K562 (cell line): Measurements from ENCODE around the gene NECTIN4. TPM values are rescaled to one million over a fixed set of nuclear protein-coding genes. Genes with fewer than 3 reads are reported as not detected.

Source experiments
- ATAC-seq: fragments of 200-7000 bp; cut with Tn5 transposase; 3 replicates; pipeline ENCODE4 v1.9.1; 2020; ENCODE audit warnings: moderate library complexity
- BruUV-seq: library from RNA; stranded (reverse); fragments of 400-500 nt; replicated peaks from 2 replicates; lab custom pipeline; 2021; lab: Mats Ljungman, UMichigan
- CTCF ChIA-PET: fragments of 300-600 bp; formaldehyde crosslinking; extraction: SDS; loops from one replicate; lab custom pipeline; 2021; ENCODE audit warnings: low intra/inter-chr PET ratio; lab: Yijun Ruan, JAX
- POLR2A ChIA-PET: fragments of 300-600, 350-650 bp; sonication (Branson Sonifier 250); formaldehyde crosslinking; extraction: SDS; loops from one replicate; lab custom pipeline; 2021; ENCODE audit warnings: antibody characterized with exemption, inconsistent platforms; lab: Yijun Ruan, JAX
- DNase-seq, 4 experiments: peaks; one replicate each; pipeline versions ENCODE4 v3.0.0 to v3.0.0-alpha.2; 2011 to 2018; ENCODE audit warnings: low spot score in 3 of 4, mixed read lengths in 3 of 4; ENCODE audit errors: extremely low read depth in 1 of 4
- FAIRE-seq: peaks from 2 replicates; lab custom pipeline; 2011; peaks lifted over from hg19 to GRCh38; lab: Jason Lieb, UNC
- H2AFZ ChIP-seq: 2 replicates; pipeline ENCODE4 v1.6.0; 2011; ENCODE audit warnings: low read depth, low read length, control low read depth, inconsistent platforms
- H3K27ac ChIP-seq: fragments of 200-600 bp; 3 replicates; pipeline ENCODE4 v1.8.0; 2011; ENCODE audit warnings: low read depth, mild to moderate bottlenecking, control low read depth, inconsistent platforms, low read length, moderate library complexity, mixed read lengths; ENCODE audit errors: extremely low read depth
- H3K27me3 ChIP-seq, 2 experiments: fragments of 300-600 bp in 1 of 2; 2 replicates in 1 of 2; 3 replicates in 1 of 2; pipeline versions ENCODE4 v1.6.0 to v1.8.0; 2011; ENCODE audit warnings: inconsistent platforms in 2 of 2, low read length in 2 of 2, mild to moderate bottlenecking in 1 of 2, mixed read lengths in 1 of 2, moderate library complexity in 1 of 2; ENCODE audit not compliant: control insufficient read depth in 2 of 2, insufficient read depth in 2 of 2
- H3K36me3 ChIP-seq: fragments of 300-600 bp; 3 replicates; pipeline ENCODE4 v1.8.0; 2011; ENCODE audit warnings: mild to moderate bottlenecking, low read length, inconsistent platforms; ENCODE audit not compliant: control insufficient read depth, insufficient read depth
- H3K4me1 ChIP-seq, 2 experiments: fragments of 200-600 bp in 1 of 2; replicated peaks in 1 of 2; 2 replicates in 1 of 2; 3 replicates in 1 of 2; pipeline versions ENCODE4 v1.5.1 to v1.8.0; 2011; ENCODE audit warnings: inconsistent platforms in 2 of 2, low read length in 2 of 2, mild to moderate bottlenecking in 1 of 2, mixed read lengths in 1 of 2, moderate library complexity in 1 of 2; ENCODE audit not compliant: control insufficient read depth in 2 of 2, insufficient read depth in 2 of 2
- H3K4me2 ChIP-seq: 2 replicates; pipeline ENCODE4 v1.6.1; 2011; ENCODE audit warnings: low read length, control low read depth, inconsistent platforms, mixed read lengths; ENCODE audit not compliant: insufficient read depth
- H3K4me3 ChIP-seq: fragments of 200-600 bp; sonication (generic), shearing (Covaris generic); 2 replicates; pipeline ENCODE4 v1.5.1; 2016; ENCODE audit warnings: control low read depth, inconsistent platforms
- H3K79me2 ChIP-seq: fragments of 200-600 bp; 3 replicates; pipeline ENCODE4 v1.8.0; 2011; ENCODE audit warnings: low read length, inconsistent platforms; ENCODE audit not compliant: control insufficient read depth, insufficient read depth
- H3K9ac ChIP-seq, 2 experiments: 2 replicates each; pipeline versions ENCODE4 v1.6.0 to v1.6.1; 2011; ENCODE audit warnings: low read depth in 2 of 2, low read length in 2 of 2, control low read depth in 1 of 2, inconsistent platforms in 1 of 2, mild to moderate bottlenecking in 1 of 2, mixed read lengths in 1 of 2; ENCODE audit not compliant: insufficient read depth in 1 of 2
- H3K9me1 ChIP-seq: one replicate; pipeline ENCODE4 v1.6.0; 2011; ENCODE audit warnings: inconsistent platforms, mild to moderate bottlenecking, low read length, moderate library complexity; ENCODE audit not compliant: control insufficient read depth, insufficient read depth
- H3K9me3 ChIP-seq: replicated peaks from 2 replicates; pipeline ENCODE4 v1.5.1; 2011; ENCODE audit warnings: low read depth, low read length, inconsistent platforms; ENCODE audit not compliant: control insufficient read depth, insufficient read depth
- H4K20me1 ChIP-seq: replicated peaks from 2 replicates; pipeline ENCODE4 v1.6.1; 2011; ENCODE audit warnings: low read length, inconsistent platforms, mixed read lengths; ENCODE audit not compliant: control insufficient read depth, insufficient read depth
- DPF2 ChIP-seq: fragments of 450-650 bp; IDR thresholded peaks from 2 replicates; pipeline ENCODE4 v1.6.1; 2016
- HDAC8 ChIP-seq: fragments of 450-650 bp; IDR thresholded peaks from 2 replicates; pipeline ENCODE4 v1.6.1; 2016; ENCODE audit warnings: mild to moderate bottlenecking, missing genetic modification characterization, moderate library complexity, missing compliant biosample characterization
- JUNB ChIP-seq: fragments of 450-650 bp; formaldehyde crosslinking; conservative IDR thresholded peaks from 2 replicates; pipeline ENCODE4 v1.4.0; 2020; ENCODE audit warnings: mild to moderate bottlenecking
- NKRF ChIP-seq: fragments of 450-650 bp; IDR thresholded peaks from 2 replicates; pipeline ENCODE4 v1.6.1; 2016; ENCODE audit warnings: borderline replicate concordance
- RBM25 ChIP-seq: fragments of 200-400 bp; formaldehyde crosslinking; IDR thresholded peaks from 2 replicates; pipeline ENCODE4 v1.6.1; 2018; ENCODE audit warnings: low read length, low read depth, moderate library complexity; ENCODE audit not compliant: severe bottlenecking
- ZBTB40 ChIP-seq, 2 experiments: fragments of 450-650 bp in 1 of 2; sonication (generic) in 1 of 2; formaldehyde crosslinking in 1 of 2; IDR thresholded peaks; 2 replicates each; pipeline versions ENCODE4 v1.7.1 to v1.9.0; 2016 to 2022; ENCODE audit warnings: inconsistent platforms in 1 of 2, mild to moderate bottlenecking in 1 of 2, missing genetic modification reagents in 1 of 2
- ZNF121 ChIP-seq: sonication (generic); formaldehyde crosslinking; conservative IDR thresholded peaks from 2 replicates; pipeline ENCODE4 v1.8.0; 2022; ENCODE audit warnings: missing genetic modification reagents
- ZNF583 ChIP-seq: fragments of 250-450 bp; sonication (Bioruptor Pico); IDR thresholded peaks from 2 replicates; pipeline ENCODE4 v1.4.0; 2020
- ZSCAN32 ChIP-seq: fragments of 450-650 bp; formaldehyde crosslinking; IDR thresholded peaks from 2 replicates; pipeline ENCODE4 v1.4.0; 2020; ENCODE audit warnings: mild to moderate bottlenecking, moderate library complexity
- ZZZ3 ChIP-seq: fragments of 450-650 bp; IDR thresholded peaks from 2 replicates; pipeline ENCODE4 v1.6.1; 2016; ENCODE audit warnings: antibody characterized with exemption, mild to moderate bottlenecking, moderate library complexity
- WGBS: fragments of 100-300 bp; shearing (Covaris generic); methylation state at CpG from one replicate; pipeline ENCODE4 v1.1.6; 2016; ENCODE audit warnings: low coverage, mixed read lengths; ENCODE audit not compliant: insufficient coverage; ENCODE audit errors: missing lambda C conversion rate; 5-methylcytosine and 5-hydroxymethylcytosine counted together
- in situ Hi-C: fragments of 300-500 bp; cut with MboI; formaldehyde crosslinking; loops from 4 replicates; pipeline ENCODE4 v1.15.0; 2018; ENCODE audit warnings: inconsistent platforms, mixed read lengths
- intact Hi-C: fragments of 100-400 bp; cut with micrococcal nuclease; formaldehyde crosslinking; loops from 2 replicates; pipeline ENCODE4 v1.14.2; 2022
- polyA plus RNA-seq, 8 experiments: library from polyadenylated mRNA; depleted of rRNA in 4 of 8; stranded (reverse) in 5 of 8; unstranded in 3 of 8; fragments of >200 nt; fragmentation: Nextera tagmentation in 2 of 8; fragmentation: Illumina TruSeq in 1 of 8; extraction: Ambion mirVana in 2 of 8; extraction: Trizol in 1 of 8; gene quantifications; 2 replicates each; pipeline versions ENCODE4 v1.2.1 to v1.2.3, GENCODE V29; 2011 to 2014; ENCODE audit warnings: inconsistent platforms in 1 of 8, missing spikeins in 1 of 8
- total RNA-seq, 7 experiments: library from RNA; depleted of rRNA in 6 of 7; stranded (reverse); fragments of >200 nt in 6 of 7; fragmentation: Illumina TruSeq in 2 of 7; extraction: Trizol in 2 of 7; gene quantifications; 2 replicates each; pipeline versions ENCODE4 v1.2.1 to v1.2.3, GENCODE V29; 2011 to 2021; ENCODE audit warnings: low replicate concordance in 1 of 7

NECTIN4 gene
- total and polyA plus RNA-seq, 9 of the 15 experiments (the other 6 are each of a cell fraction or from before 2014, with no cell fraction given): 0.01 to 0.09 TPM; not detected in 7

DNA sequence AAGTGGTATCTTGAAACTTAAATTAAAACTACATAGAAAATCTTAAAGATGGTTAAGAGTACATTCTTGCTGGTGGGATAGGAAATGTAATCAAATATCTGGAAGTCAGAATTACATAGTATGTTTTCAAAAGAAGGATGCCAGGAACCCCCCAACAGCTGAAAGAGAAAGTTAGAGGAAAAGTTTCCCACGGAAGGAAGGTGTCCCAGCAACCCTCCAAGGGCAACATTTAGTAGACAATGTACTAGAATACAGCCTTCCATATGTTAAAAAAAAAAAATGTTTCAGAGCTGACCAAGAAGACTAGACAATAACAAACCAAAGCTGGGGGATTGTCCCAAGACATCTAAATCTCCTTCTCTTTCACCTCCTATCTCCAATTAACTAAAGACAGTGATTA lies 40.9 kb upstream of the NECTIN4 start:
- no peak overlapping the region for H2AFZ ChIP-seq
- peaks cover 7 to 15% of the 10 kb centered on the region in 2 experiments; a peak in 3 of 5 replicates for H3K4me1 ChIP-seq
- intact Hi-C loops: loop anchor here (5.0 to 10.0 kb wide), 3 partner anchors 37 to 405 kb away; partner anchors contain the start of gene PPOX
- H3K9me1 ChIP-seq: no peaks in the 10 kb centered on the region
- ChIA-PET CTCF (no interaction called here), POLR2A (interaction anchor here (0.7 to 4.2 kb wide), 4 partner anchors 9 to 69 kb away, joined by 3 to 20 read pairs (median 6); partner anchors contain the start of genes NIT1 and PFDN2)
- no TSS peak for BruUV-seq
- in situ Hi-C loops: no loop called here
- no peak overlapping the region for H3K9ac ChIP-seq
- H3K79me2 ChIP-seq: peaks cover 65% of the 10 kb centered on the region
- DNase-seq (no peak), FAIRE-seq (no peak), ATAC-seq (no peak)
- no peak overlapping the region for H3K27ac ChIP-seq
- WGBS: 50% methylated on average over 1 of the region's 1 CpG
- no peak overlapping the region for H3K4me2 ChIP-seq
- H3K27me3 ChIP-seq: no peaks in the 10 kb centered on the region
- H3K9me3 ChIP-seq: no peaks in the 10 kb centered on the region
- H3K4me3 ChIP-seq: no peak overlapping the region
- H3K36me3 ChIP-seq: peaks cover 51% of the 10 kb centered on the region
- no peaks in the 10 kb centered on the region for H4K20me1 ChIP-seq
- TF ChIP-seq ZZZ3: no peak
- no peak for TF ChIP-seq ZNF583 (CRISPR knock-in tag)
- no peak for TF ChIP-seq ZBTB40 (IDR thresholded peaks at IDR 0.05)
- TF ChIP-seq ZBTB40 (CRISPR knock-in tag; IDR thresholded peaks at IDR 0.05): no peak
- no peak for TF ChIP-seq DPF2
- TF ChIP-seq JUNB (CRISPR knock-in tag): no peak
- no peak for TF ChIP-seq ZNF121 (CRISPR knock-in tag)
- no peak for TF ChIP-seq NKRF
- TF ChIP-seq RBM25: no peak
- TF ChIP-seq HDAC8 (tag): no peak
- no peak for TF ChIP-seq ZSCAN32
